DND-41 (cell line): ENCODE measurements around the gene FBXO47.

Experiments used
- ATAC-seq: fragments of 200-7000 bp; cut with Tn5 transposase; 3 replicates; pipeline ENCODE4 v1.9.1; 2021; ENCODE audit warnings: low read depth; ENCODE audit not compliant: insufficient read depth
- DNase-seq: peaks from one replicate; pipeline ENCODE4 v3.0.0-alpha.2; 2020
- H2AFZ ChIP-seq: 2 replicates; pipeline ENCODE4 v1.6.0; 2012; ENCODE audit warnings: low read depth, low read length
- H3K27ac ChIP-seq: 2 replicates; pipeline ENCODE4 v1.5.1; 2012; ENCODE audit warnings: low read length, inconsistent platforms
- H3K27me3 ChIP-seq: fragments of 200-600 bp; sonication (generic); 2 replicates; pipeline ENCODE4 v1.6.0; 2012; ENCODE audit warnings: low read length, mild to moderate bottlenecking, inconsistent platforms; ENCODE audit not compliant: insufficient read depth, poor library complexity
- H3K36me3 ChIP-seq: 2 replicates; pipeline ENCODE4 v1.5.1; 2012; ENCODE audit warnings: low read length, inconsistent platforms; ENCODE audit not compliant: insufficient read depth
- H3K4me1 ChIP-seq: 2 replicates; pipeline ENCODE4 v1.5.1; 2012; ENCODE audit warnings: mild to moderate bottlenecking, low read length; ENCODE audit not compliant: insufficient read depth
- H3K4me2 ChIP-seq: 2 replicates; pipeline ENCODE4 v1.6.0; 2012; ENCODE audit warnings: mild to moderate bottlenecking, moderate library complexity, low read length, inconsistent platforms; ENCODE audit not compliant: insufficient read depth
- H3K4me3 ChIP-seq, 2 experiments: fragments of 200-600 bp in 1 of 2; shearing (Covaris generic) in 1 of 2; 2 replicates each; pipeline ENCODE4 v1.5.1; 2012 to 2016; ENCODE audit warnings: inconsistent platforms in 2 of 2, low read length in 2 of 2, mild to moderate bottlenecking in 2 of 2, low read depth in 1 of 2, moderate library complexity in 1 of 2
- H3K79me2 ChIP-seq: 2 replicates; pipeline ENCODE4 v1.6.0; 2012; ENCODE audit warnings: low read length, inconsistent platforms; ENCODE audit not compliant: insufficient read depth
- H3K9ac ChIP-seq: 2 replicates; pipeline ENCODE4 v1.6.0; 2012; ENCODE audit warnings: low read depth, mild to moderate bottlenecking, inconsistent platforms, low read length, moderate library complexity
- H3K9me3 ChIP-seq: 2 replicates; pipeline ENCODE4 v1.5.1; 2012; ENCODE audit warnings: low read length, moderate library complexity, mild to moderate bottlenecking, inconsistent platforms; ENCODE audit not compliant: insufficient read depth, severe bottlenecking
- H4K20me1 ChIP-seq: 2 replicates; pipeline ENCODE4 v1.6.0; 2012; ENCODE audit warnings: low read length; ENCODE audit not compliant: insufficient read depth
- EZH2 ChIP-seq: IDR thresholded peaks from 3 replicates; pipeline ENCODE4 v1.6.1; 2012; ENCODE audit warnings: borderline replicate concordance, low read depth, mild to moderate bottlenecking, moderate library complexity, low read length, inconsistent platforms; ENCODE audit not compliant: severe bottlenecking
- TF ChIP-seq, protein P1 (sequence below): IDR thresholded peaks from 2 replicates; pipeline ENCODE4 v1.5.1; 2012; ENCODE audit warnings: borderline replicate concordance, low read length, moderate library complexity, mild to moderate bottlenecking; ENCODE audit not compliant: poor library complexity, severe bottlenecking; ENCODE audit errors: extremely low read depth

FBXO47 gene

DNA sequence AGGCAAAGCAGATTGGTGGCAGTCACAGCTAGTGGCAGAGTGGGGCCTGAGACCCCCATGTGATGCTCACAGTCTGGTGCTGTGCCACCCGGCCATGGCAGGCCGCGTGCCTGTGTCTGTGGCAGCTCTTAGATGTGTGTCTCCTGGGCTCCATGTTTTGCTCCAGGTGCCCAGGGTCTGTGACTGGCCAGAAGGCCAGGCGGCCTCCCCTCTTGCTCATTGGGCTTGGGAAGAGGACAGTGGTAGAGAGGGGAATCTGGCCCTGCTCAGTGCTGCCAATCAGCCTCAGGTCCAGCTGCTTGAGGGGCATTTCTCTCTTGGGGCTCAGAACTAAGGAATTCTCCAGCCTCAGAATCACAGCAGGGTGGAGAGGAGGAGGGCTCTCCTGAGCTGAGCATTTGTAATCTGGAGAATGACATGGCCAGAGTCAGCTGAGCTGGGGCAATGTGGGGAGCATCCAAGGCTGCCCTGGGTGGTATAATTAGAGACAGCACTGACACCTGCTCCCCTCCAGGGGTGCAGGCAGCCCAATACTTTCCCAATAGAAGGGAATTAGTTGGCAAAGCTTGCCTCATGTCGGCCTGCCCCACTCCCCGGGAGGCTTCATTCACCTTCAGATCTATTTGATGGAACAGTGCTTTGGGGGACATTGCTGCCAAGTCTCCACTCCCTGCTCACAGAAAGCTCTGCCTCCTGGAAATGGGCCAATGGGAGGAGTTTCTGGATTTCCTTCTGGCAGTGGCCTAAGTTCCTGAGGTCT lies 44.5 kb downstream of the FBXO47 start:
- H3K36me3 ChIP-seq, result peaks cover 30% of the 10 kb centered on the region
- no peak overlapping the region for H3K9ac ChIP-seq
- H3K4me2 ChIP-seq, result no peak overlapping the region
- ATAC-seq, result no peak
- no peak for DNase-seq
- H3K4me3 ChIP-seq, result no peak overlapping the region
- no peak for TF ChIP-seq EZH2
- TF ChIP-seq, protein P1, sequence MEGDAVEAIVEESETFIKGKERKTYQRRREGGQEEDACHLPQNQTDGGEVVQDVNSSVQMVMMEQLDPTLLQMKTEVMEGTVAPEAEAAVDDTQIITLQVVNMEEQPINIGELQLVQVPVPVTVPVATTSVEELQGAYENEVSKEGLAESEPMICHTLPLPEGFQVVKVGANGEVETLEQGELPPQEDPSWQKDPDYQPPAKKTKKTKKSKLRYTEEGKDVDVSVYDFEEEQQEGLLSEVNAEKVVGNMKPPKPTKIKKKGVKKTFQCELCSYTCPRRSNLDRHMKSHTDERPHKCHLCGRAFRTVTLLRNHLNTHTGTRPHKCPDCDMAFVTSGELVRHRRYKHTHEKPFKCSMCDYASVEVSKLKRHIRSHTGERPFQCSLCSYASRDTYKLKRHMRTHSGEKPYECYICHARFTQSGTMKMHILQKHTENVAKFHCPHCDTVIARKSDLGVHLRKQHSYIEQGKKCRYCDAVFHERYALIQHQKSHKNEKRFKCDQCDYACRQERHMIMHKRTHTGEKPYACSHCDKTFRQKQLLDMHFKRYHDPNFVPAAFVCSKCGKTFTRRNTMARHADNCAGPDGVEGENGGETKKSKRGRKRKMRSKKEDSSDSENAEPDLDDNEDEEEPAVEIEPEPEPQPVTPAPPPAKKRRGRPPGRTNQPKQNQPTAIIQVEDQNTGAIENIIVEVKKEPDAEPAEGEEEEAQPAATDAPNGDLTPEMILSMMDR, result no peak
- H2AFZ ChIP-seq, result no peak overlapping the region
- no peak overlapping the region for H3K27ac ChIP-seq
- no peaks in the 10 kb centered on the region for H3K27me3 ChIP-seq
- no peaks in the 10 kb centered on the region for H3K9me3 ChIP-seq
- H3K4me1 ChIP-seq, result peaks cover 14% of the 10 kb centered on the region
- H3K79me2 ChIP-seq, result no peaks in the 10 kb centered on the region
- H4K20me1 ChIP-seq, result peaks cover 3% of the 10 kb centered on the region; the same call in 1 of the 2 replicates

DNA sequence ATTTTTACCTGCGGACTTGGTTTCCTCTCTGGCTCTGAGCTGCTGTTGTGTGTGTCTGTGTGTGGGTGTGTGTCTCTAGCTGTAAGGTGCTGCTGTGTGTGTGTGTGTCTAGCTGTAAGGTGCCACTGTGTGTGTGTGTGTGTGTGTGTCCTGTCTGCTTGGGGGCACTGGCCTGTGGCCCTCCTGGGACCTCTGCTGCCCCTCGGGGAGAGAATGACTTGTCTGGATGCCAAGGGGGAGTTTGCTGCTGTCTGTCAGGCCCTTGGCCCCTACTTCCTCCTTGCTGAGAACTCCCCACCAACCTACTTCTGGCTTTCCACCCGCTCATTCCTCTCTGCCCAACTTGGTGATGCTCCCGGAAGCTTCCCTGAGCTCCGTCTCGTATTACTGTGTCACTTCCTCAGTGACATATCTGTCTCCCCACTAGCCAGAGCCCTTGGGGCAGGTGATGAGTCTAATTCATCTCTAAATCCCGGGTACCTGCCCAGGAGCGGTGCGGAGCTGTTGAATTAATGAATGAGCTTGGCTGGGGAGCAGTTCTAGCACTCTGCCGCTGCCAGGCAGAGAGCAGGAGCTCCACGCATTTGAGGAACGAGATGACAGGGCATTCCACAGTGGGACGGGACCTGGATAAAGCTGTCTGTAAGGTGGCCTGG lies 45.3 kb downstream of the FBXO47 start:
- Histone ChIP-seq H3K79me2 (no peaks in the 10 kb centered on the region), H3K27me3 (no peaks in the 10 kb centered on the region), H3K4me1 (peaks cover 13% of the 10 kb centered on the region), H3K36me3 (peaks cover 39% of the 10 kb centered on the region), H3K9ac (no peak overlapping the region), H3K4me2 (no peak overlapping the region), H3K27ac (no peak overlapping the region), H4K20me1 (peaks cover 6% of the 10 kb centered on the region; the same call in 1 of the 2 replicates), H3K9me3 (no peaks in the 10 kb centered on the region), H2AFZ (no peak overlapping the region), H3K4me3 (no peak overlapping the region)
- DNase-seq (no peak), ATAC-seq (no peak)
- TF ChIP-seq, protein P1, result no peak
- no peak for TF ChIP-seq EZH2

DNA sequence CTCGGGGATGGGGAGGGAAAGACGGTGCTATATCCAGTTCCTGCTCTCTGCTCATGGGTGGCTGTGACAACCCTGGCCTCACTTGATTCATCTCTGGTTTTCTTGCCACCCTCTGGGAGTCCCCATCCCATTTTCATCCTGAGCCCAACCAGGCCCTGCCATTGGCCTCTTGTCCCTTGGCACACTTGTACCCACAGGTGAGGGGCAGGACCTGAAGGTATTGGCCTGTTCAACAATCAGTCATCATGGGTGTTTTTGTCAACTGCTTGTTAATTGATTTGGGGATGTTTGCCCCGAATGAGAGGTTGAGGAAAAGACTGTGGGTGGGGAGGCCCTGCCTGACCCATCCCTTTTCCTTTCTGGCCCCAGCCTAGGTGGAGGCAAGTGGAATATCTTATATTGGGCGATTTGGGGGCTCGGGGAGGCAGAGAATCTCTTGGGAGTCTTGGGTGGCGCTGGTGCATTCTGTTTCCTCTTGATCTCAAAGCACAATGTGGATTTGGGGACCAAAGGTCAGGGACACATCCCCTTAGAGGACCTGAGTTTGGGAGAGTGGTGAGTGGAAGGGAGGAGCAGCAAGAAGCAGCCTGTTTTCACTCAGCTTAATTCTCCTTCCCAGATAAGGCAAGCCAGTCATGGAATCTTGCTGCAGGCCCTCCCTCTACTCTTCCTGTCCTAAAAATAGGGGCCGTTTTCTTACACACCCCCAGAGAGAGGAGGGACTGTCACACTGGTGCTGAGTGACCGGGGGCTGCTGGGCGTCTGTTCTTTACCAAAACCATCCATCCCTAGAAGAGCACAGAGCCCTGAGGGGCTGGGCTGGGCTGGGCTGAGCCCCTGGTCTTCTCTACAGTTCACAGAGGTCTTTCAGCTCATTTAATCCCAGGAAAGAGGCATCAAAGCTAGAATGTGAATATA lies 46.6 kb downstream of the FBXO47 start:
- H3K9me3 ChIP-seq, result no peaks in the 10 kb centered on the region
- no peak overlapping the region for H3K4me3 ChIP-seq
- 0 out of 2 replicates have a peak, but pooled peaks cover 6% of the 10 kb centered on the region for H3K4me1 ChIP-seq
- no peak for TF ChIP-seq EZH2
- TF ChIP-seq, protein P1, result no peak
- peaks cover 7% of the 10 kb centered on the region; the same call in 1 of the 2 replicates for H4K20me1 ChIP-seq
- no peaks in the 10 kb centered on the region for H3K27me3 ChIP-seq
- H3K9ac ChIP-seq, result no peak overlapping the region
- no peak overlapping the region for H3K4me2 ChIP-seq
- no peak for DNase-seq
- ATAC-seq, result no peak
- H3K36me3 ChIP-seq, result peaks cover 50% of the 10 kb centered on the region
- H3K27ac ChIP-seq, result no peak overlapping the region
- H3K79me2 ChIP-seq, result no peaks in the 10 kb centered on the region
- no peak overlapping the region for H2AFZ ChIP-seq
